Tibial nerve (tissue), 4 donors: Measurements from ENCODE around the gene FAM78B.
A peak's percentile ranks its signal among the peaks of the same experiment; 100 is the strongest.

Experiments used
- CTCF ChIP-seq, 5 experiments: fragments of 200-600 bp in 3 of 5; fragments of 450-650 bp in 2 of 5; sonication (generic) in 3 of 5; IDR thresholded peaks; one replicate each; pipeline ENCODE4 v1.5.1; 2016 to 2019; ENCODE audit warnings: antibody characterized with exemption in 5 of 5, mild to moderate bottlenecking in 3 of 5, moderate library complexity in 2 of 5
- EP300 ChIP-seq, 2 donors: sonication (generic); formaldehyde crosslinking; IDR thresholded peaks; one replicate each; pipeline ENCODE4 v1.6.1; 2017; ENCODE audit warnings: antibody characterized with exemption in 2 of 2, mild to moderate bottlenecking in 1 of 2
- POLR2A ChIP-seq, 2 donors: fragments of 450-650 bp; IDR thresholded peaks; one replicate each; pipeline ENCODE4 v1.6.1; 2017; ENCODE audit warnings: antibody characterized with exemption in 2 of 2, mild to moderate bottlenecking in 2 of 2, moderate library complexity in 2 of 2

GRCh38 chr1:166164995-166165660 is 1.7 kb downstream of the FAM78B start:
- no peak for TF ChIP-seq POLR2A (IDR thresholded peaks at IDR 0.05)
- TF ChIP-seq CTCF (IDR thresholded peaks at IDR 0.05), result peak in 4 of 5 experiments; percentile 16 to 47 (median 44)
- TF ChIP-seq EP300 (IDR thresholded peaks at IDR 0.05), result no peak
